NCI-H2107 (cell line): ENCODE data around the gene STAC2.
"Not testable (repeated sequence)": the region's sequence is repeated elsewhere in the genome, so short reads cannot be mapped to it uniquely, and the experiment has no call there.

ENCODE experiments used
- DNase-seq: peaks from one replicate; lab custom pipeline; 2025; lab: John Stamatoyannopoulos, UW

Gene STAC2

GRCh38 chr17:39186481-39187002 lies 39.2 kb downstream of the STAC2 start:
- no peak for DNase-seq

GRCh38 chr17:39183720-39184119 lies 42.0 kb downstream of the STAC2 start:
- DNase-seq: no peak

- DNase-seq: no peak
Measured at GRCh38 chr17:39183045-39183444, 42.7 kb downstream of the STAC2 start.

GRCh38 chr17:39181303-39181702 lies 44.4 kb downstream of the STAC2 start:
- DNase-seq: no peak

- no peak for DNase-seq
Measured at GRCh38 chr17:39178536-39178935, 47.2 kb downstream of the STAC2 start.

GRCh38 chr17:39177256-39177655 lies 48.5 kb downstream of the STAC2 start:
- no peak for DNase-seq

GRCh38 chr17:39175695-39176093 lies 50.1 kb downstream of the STAC2 start:
- DNase-seq: no peak

- DNase-seq: peak; percentile 50
Measured at GRCh38 chr17:39174920-39175694, 50.6 kb downstream of the STAC2 start.

GRCh38 chr17:39173526-39174274 lies 52.0 kb downstream of the STAC2 start:
- DNase-seq: no peak

GRCh38 chr17:39173080-39173479 lies 52.7 kb downstream of the STAC2 start:
- DNase-seq: no peak

GRCh38 chr17:39171933-39172332 lies 53.8 kb downstream of the STAC2 start:
- no peak for DNase-seq

- no peak for DNase-seq
Measured at GRCh38 chr17:39170558-39170957, 55.2 kb downstream of the STAC2 start.

GRCh38 chr17:39170109-39170508 lies 55.6 kb downstream of the STAC2 start:
- DNase-seq: no peak

GRCh38 chr17:39169518-39169917 lies 56.2 kb downstream of the STAC2 start:
- DNase-seq: no peak

GRCh38 chr17:39169101-39169500 lies 56.6 kb downstream of the STAC2 start:
- DNase-seq: no peak

- not testable (repeated sequence) for DNase-seq
Measured at GRCh38 chr17:39168503-39168902, 57.2 kb downstream of the STAC2 start.

GRCh38 chr17:39167476-39167875 lies 58.3 kb downstream of the STAC2 start:
- no peak for DNase-seq

GRCh38 chr17:39166437-39167335 lies 59.1 kb downstream of the STAC2 start:
- DNase-seq: no peak

- no peak for DNase-seq
Measured at GRCh38 chr17:39165841-39166349, 59.9 kb downstream of the STAC2 start, which contains the start of gene ARL5C. Gene ARL5C, minus strand, starts transcription at chr17:39166161. Its CDS starts 401 bp downstream, at chr17:39165760.

- no peak for DNase-seq
Measured at GRCh38 chr17:39165178-39165840, 60.4 kb downstream of the STAC2 start.

GRCh38 chr17:39164675-39165143 lies 61.0 kb downstream of the STAC2 start:
- DNase-seq: peak; percentile 56
